ACHN (cell line): ENCODE measurements around the gene LPIN2.
"Not testable (repeated sequence)": the region's sequence is repeated elsewhere in the genome, so short reads cannot be mapped to it uniquely, and the experiment has no call there.

Experiments used
- DNase-seq: peaks from one replicate; pipeline ENCODE4 v3.0.0-alpha.2; 2015
- in situ Hi-C: cut with HindIII; loops from 2 replicates; pipeline ENCODE4 v1.10.0; 2017; ENCODE audit warnings: low sequenced_read_pairs, low pct_ligation_motif_present, low pct_unique_long_range_greater_than_20kb

Gene LPIN2

GRCh38 chr18:3015851-3016250 lies 2.9 kb upstream of the LPIN2 start:
- no peak for DNase-seq
- in situ Hi-C loops, result no loop called here

- peak; percentile 71 for DNase-seq
- in situ Hi-C loops, result no loop called here
Observed at GRCh38 chr18:3015204-3015592, 2.3 kb upstream of the LPIN2 start.

- in situ Hi-C loops, result no loop called here
Observed at GRCh38 chr18:3014503-3015203, 1.7 kb upstream of the LPIN2 start.

GRCh38 chr18:3012136-3013023 lies 564 bp downstream of the LPIN2 start:
- DNase-seq, result peak; percentile 14
- in situ Hi-C loops, result no loop called here

More at GRCh38 chr18:3014503-3015203, 1.7 kb upstream of the LPIN2 start:
- no peak for DNase-seq

GRCh38 chr18:3010086-3010485 lies 2.9 kb downstream of the LPIN2 start:
- in situ Hi-C loops, result no loop called here
- DNase-seq, result no peak

GRCh38 chr18:3008541-3008940 lies 4.4 kb downstream of the LPIN2 start:
- in situ Hi-C loops, result no loop called here
- DNase-seq, result peak; percentile 19

- DNase-seq, result no peak
- in situ Hi-C loops, result no loop called here
Observed at GRCh38 chr18:3007491-3007890, 5.5 kb downstream of the LPIN2 start.

GRCh38 chr18:3005462-3005861 lies 7.5 kb downstream of the LPIN2 start:
- in situ Hi-C loops, result no loop called here

GRCh38 chr18:3003766-3004165 lies 9.2 kb downstream of the LPIN2 start:
- in situ Hi-C loops, result not testable (repeated sequence)

More at GRCh38 chr18:3005462-3005861, 7.5 kb downstream of the LPIN2 start:
- no peak for DNase-seq

GRCh38 chr18:3002732-3003131 lies 10.2 kb downstream of the LPIN2 start:
- DNase-seq, result no peak
- in situ Hi-C loops, result no loop called here

More at GRCh38 chr18:3003766-3004165, 9.2 kb downstream of the LPIN2 start:
- not testable (repeated sequence) for DNase-seq

- no peak for DNase-seq
- in situ Hi-C loops, result no loop called here
Observed at GRCh38 chr18:2998644-2999043, 14.3 kb downstream of the LPIN2 start.

GRCh38 chr18:2997846-2998564 lies 14.9 kb downstream of the LPIN2 start:
- DNase-seq, result no peak
- in situ Hi-C loops, result no loop called here

GRCh38 chr18:2997429-2997828 lies 15.5 kb downstream of the LPIN2 start:
- in situ Hi-C loops, result no loop called here
- no peak for DNase-seq

GRCh38 chr18:2994603-2995432 lies 18.1 kb downstream of the LPIN2 start:
- no peak for DNase-seq
- in situ Hi-C loops, result no loop called here

- in situ Hi-C loops, result no loop called here
- no peak for DNase-seq
Observed at GRCh38 chr18:2994020-2994589, 18.8 kb downstream of the LPIN2 start.

GRCh38 chr18:2992995-2993877 lies 19.7 kb downstream of the LPIN2 start:
- no peak for DNase-seq
- in situ Hi-C loops, result no loop called here

GRCh38 chr18:2990956-2991640 lies 21.8 kb downstream of the LPIN2 start:
- in situ Hi-C loops, result no loop called here
- no peak for DNase-seq
